GM19240 (cell line): ENCODE measurements around the gene HGF.

ENCODE experiments used
- DNase-seq: peaks from one replicate; pipeline ENCODE4 v3.0.0; 2011; ENCODE audit warnings: low spot score; ENCODE audit not compliant: insufficient read length

HGF gene

DNA sequence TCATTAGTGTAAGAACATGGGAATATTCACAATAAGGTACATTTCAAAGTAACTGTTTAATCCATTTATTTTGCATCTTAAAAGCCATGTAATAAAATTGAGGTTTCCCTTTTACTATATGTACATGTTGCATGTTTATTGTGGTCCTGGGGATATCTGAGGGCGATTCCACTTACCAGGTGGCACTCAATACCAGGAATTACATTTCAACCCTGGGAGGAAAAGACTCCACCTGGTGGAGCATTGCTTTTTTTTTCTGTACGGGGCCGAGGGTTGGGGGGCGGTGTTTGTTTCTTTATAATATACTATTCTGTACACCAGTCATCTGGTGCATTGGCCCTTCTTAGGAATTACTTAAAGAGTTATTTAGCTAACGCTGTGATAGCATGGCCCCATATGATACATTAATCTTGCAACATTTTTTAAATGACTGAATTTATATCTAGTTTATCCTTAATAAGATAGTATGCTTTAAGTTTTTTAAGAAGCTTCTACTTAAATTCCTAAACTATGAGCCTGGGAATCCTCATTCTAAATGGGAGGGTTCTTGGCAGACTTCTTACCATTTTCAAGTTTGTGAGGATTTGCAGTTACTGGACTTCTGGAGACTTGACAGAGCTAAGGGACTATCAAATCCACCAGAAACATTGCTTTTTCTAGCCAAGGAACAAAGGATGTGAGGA lies 7.2 kb upstream of the HGF start:
- DNase-seq = no peak

DNA sequence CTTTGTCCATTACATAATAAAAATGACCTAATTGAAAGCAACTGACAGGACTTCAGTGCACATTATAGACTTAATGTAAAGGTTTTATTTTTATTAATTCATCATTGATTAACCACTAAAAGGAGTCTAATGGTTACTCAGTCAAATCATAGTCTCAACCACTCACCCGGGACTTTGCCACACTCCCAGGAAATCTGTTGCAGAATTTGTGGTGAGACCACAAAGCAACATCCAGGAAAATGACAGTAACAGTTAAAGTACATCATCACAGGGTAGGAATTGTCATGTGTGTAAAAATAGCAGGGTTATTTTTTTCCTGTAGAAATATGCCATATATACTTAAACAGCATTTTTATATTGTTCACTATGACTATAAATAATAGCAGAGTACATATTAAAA lies 6.3 kb upstream of the HGF start:
- no peak for DNase-seq

GRCh38 chr7:81775560-81775959 lies 5.7 kb upstream of the HGF start:
- no peak for DNase-seq

GRCh38 chr7:81774551-81774950 lies 4.7 kb upstream of the HGF start:
- DNase-seq = no peak

DNA sequence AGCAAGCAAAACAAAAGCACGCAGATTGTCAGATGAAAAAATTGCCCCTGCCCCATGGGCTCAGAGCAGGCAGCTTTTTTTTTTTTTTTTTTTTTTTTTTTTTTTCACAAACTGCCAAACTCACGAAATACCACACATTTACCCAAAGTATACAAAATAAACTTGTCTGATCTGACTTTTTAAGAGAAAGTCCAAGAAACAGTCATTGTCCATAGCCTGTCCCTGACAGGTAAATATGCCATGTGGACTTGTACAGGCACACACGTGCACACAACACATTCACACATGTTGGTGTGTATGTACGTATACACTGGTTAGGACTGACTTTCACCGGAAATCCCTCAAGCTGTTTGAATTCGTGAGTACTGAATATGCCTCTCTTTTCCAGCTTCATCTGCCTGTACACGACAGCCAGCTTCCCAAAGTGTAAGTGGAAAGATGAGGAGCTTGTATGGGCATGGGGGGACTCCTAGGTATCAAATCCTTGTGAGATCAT lies 929 bp upstream of the HGF start:
- no peak for DNase-seq

DNA sequence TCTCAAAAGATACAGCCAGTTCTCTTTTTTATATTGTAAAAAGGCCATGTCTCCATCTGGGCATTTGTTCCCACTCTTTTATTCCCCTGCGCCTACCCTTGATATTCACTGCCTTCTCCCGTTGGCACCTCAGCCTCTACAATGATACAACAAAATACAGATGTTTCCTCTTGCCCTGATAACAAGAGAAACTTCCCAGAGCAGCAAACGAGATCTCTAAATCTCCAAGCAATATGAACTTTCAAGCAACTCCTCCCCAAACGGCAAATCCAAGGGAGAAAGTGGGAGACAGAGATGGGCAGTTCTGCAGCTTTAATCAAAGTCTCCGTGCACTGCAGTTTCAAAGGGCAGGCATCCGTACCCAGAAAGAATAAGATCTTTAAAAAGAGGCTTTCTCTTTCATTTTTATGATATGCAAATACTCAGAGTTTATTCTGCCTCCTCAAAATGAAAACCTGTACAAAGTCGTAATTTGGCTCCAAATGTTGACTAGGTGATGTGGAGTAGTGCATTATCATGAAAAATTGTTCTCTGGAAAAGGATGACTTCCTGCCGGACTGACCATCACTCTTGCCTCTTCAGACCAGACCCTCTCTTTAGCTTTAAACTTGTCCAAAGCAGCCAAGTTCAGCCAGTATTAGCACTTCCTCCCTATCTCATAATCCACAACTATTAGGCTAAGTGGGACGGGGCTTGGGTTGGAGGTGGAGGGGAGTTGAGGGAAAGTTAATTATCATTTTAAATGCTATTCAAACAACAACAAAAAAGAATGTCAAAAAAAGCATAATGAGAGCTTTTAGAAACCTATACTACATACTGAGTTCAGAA lies 682 bp downstream of the HGF start:
- DNase-seq = no peak

DNA sequence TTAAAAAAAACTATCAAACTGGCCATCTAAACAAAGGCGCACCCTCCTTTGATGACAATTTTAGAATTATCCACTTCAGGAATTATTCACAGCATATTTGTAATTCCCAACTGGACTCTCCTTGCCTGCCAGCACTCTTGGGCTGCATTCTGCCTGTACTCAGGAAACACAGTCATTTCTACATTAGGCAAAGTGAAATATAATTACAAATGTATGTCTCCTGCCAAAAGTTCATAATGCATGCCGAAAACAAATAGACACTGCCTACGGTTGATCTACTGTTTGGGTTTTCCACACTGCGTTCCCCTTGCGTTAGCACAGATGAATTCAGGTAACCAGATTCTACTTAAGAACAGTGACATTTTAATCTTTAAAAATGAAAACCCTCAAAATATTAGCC lies 1.9 kb downstream of the HGF start:
- no peak for DNase-seq

DNA sequence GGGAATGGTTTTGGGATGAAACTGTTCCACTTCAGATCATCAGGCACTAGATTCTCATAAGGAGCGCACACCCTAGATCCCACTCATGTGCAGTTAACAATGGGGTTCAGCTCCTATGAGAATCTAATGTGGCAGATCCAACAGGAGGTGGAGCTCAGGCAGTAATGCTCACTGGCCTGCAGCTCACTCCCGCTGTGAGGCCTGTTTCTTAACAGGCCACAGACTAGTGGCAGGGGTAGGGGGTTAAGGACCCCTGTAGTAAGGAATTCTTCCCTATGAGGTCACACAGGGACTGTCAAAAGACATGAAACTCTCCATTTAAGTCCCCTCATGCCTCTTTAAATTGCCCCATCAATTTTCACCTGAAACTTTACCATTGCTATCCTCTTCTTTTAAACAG lies 8.0 kb downstream of the HGF start:
- DNase-seq = no peak

GRCh38 chr7:81761031-81761430 lies 8.8 kb downstream of the HGF start:
- no peak for DNase-seq

GRCh38 chr7:81754918-81755696 lies 14.7 kb downstream of the HGF start:
- DNase-seq = no peak

DNA sequence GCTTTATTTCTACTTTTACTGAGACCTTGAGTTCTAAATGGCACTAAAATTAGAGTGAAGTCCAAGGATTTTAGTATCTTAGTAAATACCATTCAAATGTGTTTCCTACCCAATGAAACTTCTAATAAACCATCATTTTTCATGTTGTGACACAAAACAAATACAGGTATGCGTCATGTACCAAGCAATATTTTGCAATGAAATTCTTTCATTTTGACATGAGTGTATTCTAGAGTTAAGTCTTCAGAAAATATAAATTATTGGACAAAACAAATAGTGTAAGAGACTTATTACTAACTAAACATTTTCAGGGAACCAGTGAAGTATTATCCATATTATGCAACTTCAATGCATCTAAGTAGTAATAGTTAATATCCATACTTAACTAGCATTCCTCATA lies 16.5 kb downstream of the HGF start:
- DNase-seq = no peak

DNA sequence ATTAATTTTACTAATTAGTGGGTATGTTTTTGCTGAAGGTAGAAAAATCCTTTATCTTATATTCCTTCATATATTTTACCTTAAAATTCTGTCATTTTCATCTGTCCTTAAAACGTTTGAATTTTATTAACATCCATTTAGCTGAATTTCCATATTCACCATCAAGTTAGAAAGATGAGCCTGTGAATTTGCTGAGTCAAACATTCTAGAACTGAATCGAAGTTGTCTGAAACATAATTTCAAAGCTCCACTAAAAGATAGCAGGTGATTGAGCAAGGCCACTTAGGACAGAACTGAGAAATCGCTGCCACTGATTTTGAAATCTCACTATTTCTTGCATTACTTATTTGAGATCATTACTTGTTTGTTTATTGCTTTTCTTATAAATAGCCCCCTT lies 17.5 kb downstream of the HGF start:
- no peak for DNase-seq

GRCh38 chr7:81751619-81752317 lies 18.1 kb downstream of the HGF start:
- DNase-seq = no peak

DNA sequence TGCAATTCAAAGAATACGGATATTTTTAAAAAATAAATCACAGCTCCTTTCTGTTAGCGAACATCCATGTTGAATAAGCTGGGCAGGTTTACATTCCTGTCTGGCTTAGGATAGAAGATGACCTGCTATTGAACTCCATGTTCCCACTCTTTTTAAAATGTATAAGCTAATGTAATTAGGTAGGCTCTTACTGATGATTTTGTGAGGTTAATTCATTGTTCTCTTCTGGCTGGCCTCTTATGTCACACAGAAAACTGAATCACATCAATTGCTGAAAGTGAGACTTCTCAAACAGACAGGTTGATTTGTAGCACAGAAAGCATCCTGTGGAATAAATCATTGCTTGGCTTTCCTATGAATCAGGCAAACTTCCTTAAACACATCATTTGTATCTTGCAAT lies 24.2 kb downstream of the HGF start:
- no peak for DNase-seq

DNA sequence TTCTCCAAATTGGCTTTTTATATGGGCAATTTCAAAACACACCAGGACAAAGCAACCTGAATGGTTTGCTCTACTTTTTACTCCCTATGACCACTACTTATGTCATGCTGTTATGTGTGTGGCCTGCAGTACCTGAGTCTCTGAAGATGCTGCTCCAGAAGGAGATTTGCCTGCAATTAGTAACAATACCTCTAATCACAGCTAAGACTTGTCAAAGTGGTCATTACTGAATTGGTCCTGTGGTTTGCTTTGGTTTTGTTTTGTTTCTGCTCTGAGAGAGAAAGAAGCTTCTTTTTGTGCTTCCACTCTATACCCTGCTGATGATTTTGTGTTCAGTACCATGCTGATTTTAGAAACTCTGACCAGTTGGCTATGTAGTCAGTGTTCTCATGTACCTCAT lies 25.5 kb downstream of the HGF start:
- DNase-seq = no peak

GRCh38 chr7:81743665-81744064 lies 26.2 kb downstream of the HGF start:
- DNase-seq = no peak

- no peak for DNase-seq
These were observed 26.6 kb downstream of the HGF start for GRCh38 chr7:81743201-81743600.

GRCh38 chr7:81740403-81740802 lies 29.4 kb downstream of the HGF start:
- DNase-seq = no peak

GRCh38 chr7:81736091-81736490 lies 33.8 kb downstream of the HGF start:
- no peak for DNase-seq

- no peak for DNase-seq
These were observed 44.1 kb downstream of the HGF start for GRCh38 chr7:81725812-81726127.

DNA sequence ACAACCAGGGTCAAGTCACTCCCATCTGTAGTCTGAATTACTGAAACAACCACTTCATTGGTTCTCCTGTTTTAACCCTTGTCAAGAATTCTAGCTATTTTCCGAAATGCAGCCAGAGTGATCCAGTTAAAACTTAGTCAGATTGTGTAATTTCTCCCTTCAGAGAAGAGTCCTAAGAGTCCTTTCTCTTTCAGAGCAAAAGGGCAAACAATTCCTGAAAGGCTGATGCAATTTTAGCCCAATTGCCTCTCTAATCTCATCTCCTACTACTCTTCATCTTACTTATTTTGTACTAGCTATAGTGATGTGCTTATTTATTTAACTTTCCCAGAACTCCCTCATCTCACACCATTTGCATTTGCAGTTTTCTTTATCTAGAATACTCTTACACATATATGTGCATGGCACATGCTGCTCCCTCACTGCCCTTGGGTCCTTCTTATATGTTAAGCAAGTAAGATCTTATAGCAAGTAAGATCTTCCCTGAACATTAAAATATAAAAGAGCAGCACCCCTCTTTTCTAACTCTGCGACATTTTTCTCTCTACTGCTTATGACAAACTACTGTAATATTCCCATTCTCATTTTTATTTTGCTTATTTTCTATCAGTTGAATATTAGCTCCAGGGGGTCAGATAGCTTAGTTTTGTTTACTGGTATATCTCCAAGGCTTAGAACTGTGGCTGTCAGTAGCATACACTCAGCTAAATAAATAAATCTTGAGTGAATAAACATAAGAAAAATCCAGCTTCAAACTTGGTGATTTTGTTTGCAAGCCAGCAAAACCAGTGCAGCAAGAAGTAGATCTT lies 44.6 kb downstream of the HGF start:
- DNase-seq = no peak
